GM03348 (cell line): ENCODE measurements around the gene GCN1.

Source experiments
- DNase-seq: peaks from one replicate; pipeline ENCODE4 v3.0.0; 2012; ENCODE audit warnings: low spot score

Gene GCN1

GRCh38 chr12:120139958-120140357 lies 54.6 kb downstream of the GCN1 start:
- DNase-seq: no peak

- DNase-seq: no peak
Observed at GRCh38 chr12:120138366-120138765, 56.1 kb downstream of the GCN1 start.

- DNase-seq: no peak
Observed at GRCh38 chr12:120137833-120138232, 56.7 kb downstream of the GCN1 start.

- DNase-seq: no peak
Observed at GRCh38 chr12:120136093-120136770, 58.3 kb downstream of the GCN1 start.

- no peak for DNase-seq
Observed at GRCh38 chr12:120134307-120134980, 60.1 kb downstream of the GCN1 start.

GRCh38 chr12:120132863-120133385 lies 61.6 kb downstream of the GCN1 start:
- DNase-seq: no peak

GRCh38 chr12:120132054-120132836 lies 62.3 kb downstream of the GCN1 start:
- no peak for DNase-seq

GRCh38 chr12:120131116-120131515 lies 63.4 kb downstream of the GCN1 start:
- no peak for DNase-seq

- DNase-seq: no peak
Observed at GRCh38 chr12:120130011-120130410, 64.5 kb downstream of the GCN1 start.

- DNase-seq: peak; percentile 24
Observed at GRCh38 chr12:120126635-120127005, 67.9 kb downstream of the GCN1 start.

GRCh38 chr12:120125792-120126634 lies 68.5 kb downstream of the GCN1 start:
- DNase-seq: no peak

- DNase-seq: no peak
Observed at GRCh38 chr12:120125029-120125428, 69.5 kb downstream of the GCN1 start.

- no peak for DNase-seq
Observed at GRCh38 chr12:120121766-120122293, 72.7 kb downstream of the GCN1 start.

- no peak for DNase-seq
Observed at GRCh38 chr12:120121343-120121742, 73.2 kb downstream of the GCN1 start.

- peak; percentile 44 for DNase-seq
Observed at GRCh38 chr12:120119271-120119973, 75.1 kb downstream of the GCN1 start.

- peak; percentile 56 for DNase-seq
Observed at GRCh38 chr12:120118321-120119061, 76.0 kb downstream of the GCN1 start.

GRCh38 chr12:120117961-120118320 lies 76.6 kb downstream of the GCN1 start:
- no peak for DNase-seq

- peak; percentile 100 for DNase-seq
Observed at GRCh38 chr12:120116792-120117651, 77.5 kb downstream of the GCN1 start.

GRCh38 chr12:120116441-120116791 lies 78.1 kb downstream of the GCN1 start, which contains the start of gene RAB35:
Gene RAB35 (minus strand): TSS chr12:120116753. CDS start chr12:120116650, 103 bp downstream.
- no peak for DNase-seq
